Measurements from ENCODE around the gene GNA15.
A peak's percentile ranks its signal among the peaks of the same experiment; 100 is the strongest.

GNA15 gene

GRCh38 chr19:3121821-3122511, 13.9 kb upstream of the GNA15 start:
- FAIRE-seq: no peak

DNA sequence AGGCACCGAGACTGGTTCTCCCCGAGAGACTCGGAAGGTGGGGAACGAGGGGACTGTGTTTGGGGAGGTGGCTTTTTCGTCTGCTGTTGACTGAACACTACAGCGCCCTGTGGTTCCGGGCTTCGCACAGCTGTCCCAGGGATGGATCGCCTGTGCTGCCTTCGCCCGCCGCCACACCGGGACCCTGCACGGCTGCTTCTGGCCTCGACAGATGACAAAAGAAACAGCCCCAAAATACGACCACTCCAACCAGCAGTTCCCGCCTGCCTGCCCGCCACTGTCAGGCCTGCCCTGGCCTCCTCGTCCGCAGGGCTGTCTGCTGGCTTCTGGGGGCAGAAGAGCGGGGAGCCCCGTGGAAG, 13.3 kb upstream of the GNA15 start:
- no peak for FAIRE-seq

- FAIRE-seq: no peak
Measured at GRCh38 chr19:3123088-3123721, 12.6 kb upstream of the GNA15 start.

GRCh38 chr19:3123956-3124355, 11.9 kb upstream of the GNA15 start:
- no peak for FAIRE-seq

DNA sequence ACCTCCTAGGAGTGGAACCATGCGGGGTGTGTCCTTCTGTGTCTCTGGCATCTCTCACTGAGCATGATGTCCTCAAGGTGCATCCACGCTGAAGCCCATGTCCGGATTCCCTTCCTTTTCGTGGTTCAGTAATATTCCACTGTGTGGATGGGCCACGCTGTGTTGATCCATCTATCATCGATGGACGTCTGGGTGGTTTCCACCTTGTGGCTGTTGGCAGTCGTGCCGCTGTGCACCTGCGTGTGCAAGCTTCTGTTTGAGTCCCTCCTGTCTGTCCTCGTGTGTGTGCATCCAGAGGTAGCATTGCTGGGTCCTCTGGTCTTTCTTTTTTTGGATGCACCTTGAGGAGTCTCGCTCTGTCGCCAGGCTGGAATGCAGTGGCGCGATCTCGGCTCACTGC, 11.2 kb upstream of the GNA15 start:
- FAIRE-seq: no peak

GRCh38 chr19:3125900-3126524, 9.8 kb upstream of the GNA15 start:
- no peak for FAIRE-seq

GRCh38 chr19:3129112-3129511, 6.7 kb upstream of the GNA15 start:
- FAIRE-seq: peak; percentile 67

DNA sequence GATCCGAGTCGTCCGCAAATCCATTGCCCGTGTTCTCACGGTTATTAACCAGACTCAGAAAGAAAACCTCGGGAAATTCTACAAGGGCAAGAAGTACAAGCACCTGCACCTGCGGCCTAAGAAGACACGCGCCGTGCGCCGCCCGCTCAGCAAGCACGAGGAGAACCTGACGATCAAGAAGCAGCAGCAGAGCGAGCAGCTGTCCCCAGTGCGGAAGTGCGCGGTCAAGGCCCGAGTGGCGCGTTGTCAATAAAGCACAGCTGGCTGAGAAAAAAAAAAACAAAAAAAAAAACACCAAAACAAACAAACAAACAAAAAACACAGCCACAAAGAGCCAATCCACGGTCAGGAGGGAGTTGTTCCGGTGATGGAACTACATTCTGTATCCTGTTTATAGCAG, 4.7 kb upstream of the GNA15 start:
- FAIRE-seq: no peak

DNA sequence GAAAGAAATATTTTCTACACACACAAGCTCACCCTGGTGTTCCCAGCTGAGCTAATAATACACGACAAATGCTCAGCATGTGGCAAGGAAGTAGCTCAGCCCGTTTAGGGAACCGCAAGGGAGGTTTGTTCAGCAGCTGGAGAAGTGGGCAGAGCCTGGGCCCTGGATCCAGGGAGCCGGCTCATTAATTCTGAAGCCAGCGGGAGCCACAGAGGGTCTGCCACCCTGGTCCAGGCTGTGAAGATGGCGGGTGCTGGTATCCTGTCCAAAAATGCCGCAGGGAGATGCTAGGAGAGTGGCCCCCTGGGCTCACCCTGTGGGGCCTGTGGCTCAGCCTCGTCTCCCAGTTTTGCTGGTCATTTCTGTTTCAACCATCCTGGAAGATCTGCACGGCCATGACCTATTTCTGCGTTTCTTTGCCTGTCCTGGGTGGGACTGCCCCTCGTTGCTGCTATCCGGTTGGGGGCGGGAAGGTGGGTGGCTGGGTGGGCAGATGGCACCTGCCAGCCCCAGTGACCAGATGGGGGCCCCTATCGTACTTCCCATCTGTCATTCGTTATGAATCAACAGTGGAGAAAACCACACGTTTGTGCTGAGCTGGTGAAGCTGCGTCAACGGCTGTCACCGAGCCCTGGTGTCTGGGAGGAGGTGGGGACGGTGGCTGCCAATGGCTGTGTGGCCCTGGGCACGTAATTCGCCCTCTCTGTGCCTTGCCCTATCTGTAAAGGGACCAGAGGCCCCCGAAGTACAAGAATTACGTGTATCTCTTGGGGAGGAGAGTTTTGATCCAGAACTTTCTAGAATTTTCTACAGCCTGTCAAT, 2.7 kb upstream of the GNA15 start:
- no peak for FAIRE-seq

DNA sequence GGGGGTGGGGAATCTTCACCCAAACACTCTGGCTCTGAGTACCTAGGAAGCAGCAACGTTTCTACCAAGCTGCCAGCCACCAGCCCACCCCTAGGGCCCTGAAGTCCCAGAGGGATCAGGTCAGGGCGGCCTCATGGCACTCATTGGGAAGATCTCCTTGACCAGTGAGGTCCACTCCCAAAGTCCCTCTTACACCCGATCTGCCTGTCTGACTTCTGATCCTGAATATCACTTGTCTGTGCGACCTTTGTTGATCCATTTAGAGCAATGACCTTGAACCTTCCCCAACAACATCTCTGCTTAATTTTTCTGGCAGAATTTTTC, 2.1 kb upstream of the GNA15 start:
- FAIRE-seq: no peak

- no peak for FAIRE-seq
Measured at GRCh38 chr19:3136684-3137055, 837 bp downstream of the GNA15 start.

- FAIRE-seq: no peak
Measured at GRCh38 chr19:3137119-3137518, 1.3 kb downstream of the GNA15 start.

GRCh38 chr19:3138268-3138667, 2.4 kb downstream of the GNA15 start:
- no peak for FAIRE-seq

DNA sequence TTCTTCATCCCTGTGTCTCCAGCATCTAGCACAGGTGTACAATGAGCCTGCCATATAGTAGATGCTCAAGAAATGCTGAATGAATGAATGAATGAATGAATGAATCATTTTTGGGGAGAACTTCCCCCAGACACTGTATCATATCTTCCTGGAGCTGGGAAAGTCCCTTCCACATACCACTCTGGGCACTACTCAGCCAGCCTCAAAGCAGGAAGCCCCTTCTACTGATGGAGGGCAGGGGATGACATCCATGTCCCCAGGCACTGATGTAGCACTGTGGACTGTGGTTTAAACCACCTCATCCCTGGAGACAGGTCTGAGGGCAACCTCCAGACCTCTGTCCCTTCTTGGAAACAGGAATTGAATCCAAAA, 4.8 kb downstream of the GNA15 start:
- no peak for FAIRE-seq

- FAIRE-seq: no peak
Measured at GRCh38 chr19:3142292-3142670, 6.4 kb downstream of the GNA15 start.

DNA sequence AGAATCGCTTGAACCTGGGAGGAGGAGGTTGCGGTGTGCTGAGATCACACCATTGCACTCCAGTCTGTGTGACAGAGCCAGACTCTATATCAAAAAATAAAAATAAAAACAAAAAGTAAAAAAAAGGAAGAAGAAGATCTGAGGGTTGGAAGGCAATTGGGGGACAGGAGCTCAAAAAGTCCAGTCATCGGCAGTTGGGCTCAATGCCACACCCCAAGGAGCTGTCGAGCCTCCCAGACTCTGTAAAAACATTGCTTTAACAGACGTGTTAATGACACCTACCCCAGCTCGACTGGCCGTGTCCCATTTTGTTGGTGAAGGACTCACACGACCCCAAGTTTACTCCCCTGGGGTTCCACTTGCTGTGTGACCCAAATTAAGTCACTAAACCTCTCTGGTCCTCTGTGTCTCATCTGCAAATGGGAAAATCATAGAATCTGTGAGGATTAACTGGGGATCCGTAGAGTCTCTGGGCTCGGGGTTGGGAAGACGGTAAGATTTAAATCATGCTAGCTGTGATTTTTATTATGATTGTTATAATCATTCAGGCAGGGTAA, 7.0 kb downstream of the GNA15 start:
- no peak for FAIRE-seq

GRCh38 chr19:3145909-3146676, 10.3 kb downstream of the GNA15 start:
- FAIRE-seq: no peak

- no peak for FAIRE-seq
Measured at GRCh38 chr19:3146677-3147100, 10.9 kb downstream of the GNA15 start.

- FAIRE-seq: no peak
Measured at GRCh38 chr19:3148503-3148902, 12.7 kb downstream of the GNA15 start.

GRCh38 chr19:3149089-3149488, 13.3 kb downstream of the GNA15 start:
- FAIRE-seq: no peak

- FAIRE-seq: no peak
Measured at GRCh38 chr19:3149526-3150505, 14.0 kb downstream of the GNA15 start.

Data from G401.6 (cell line).